GM19328 (cell line): ENCODE measurements around the gene SLC35F1.

Experiments
- ATAC-seq: cut with Tn5 transposase; IDR thresholded peaks from one replicate; pipeline ENCODE4 v1.9.1; 2021; ENCODE audit warnings: mild to moderate bottlenecking, moderate library complexity; ENCODE audit not compliant: unreplicated experiment

The SLC35F1 gene

GRCh38 chr6:118186672-118187567 lies 279.9 kb downstream of the SLC35F1 start:
- peak; percentile 57 for ATAC-seq

- ATAC-seq = peak; percentile 34
Observed at GRCh38 chr6:118187568-118188164, 280.6 kb downstream of the SLC35F1 start.

DNA sequence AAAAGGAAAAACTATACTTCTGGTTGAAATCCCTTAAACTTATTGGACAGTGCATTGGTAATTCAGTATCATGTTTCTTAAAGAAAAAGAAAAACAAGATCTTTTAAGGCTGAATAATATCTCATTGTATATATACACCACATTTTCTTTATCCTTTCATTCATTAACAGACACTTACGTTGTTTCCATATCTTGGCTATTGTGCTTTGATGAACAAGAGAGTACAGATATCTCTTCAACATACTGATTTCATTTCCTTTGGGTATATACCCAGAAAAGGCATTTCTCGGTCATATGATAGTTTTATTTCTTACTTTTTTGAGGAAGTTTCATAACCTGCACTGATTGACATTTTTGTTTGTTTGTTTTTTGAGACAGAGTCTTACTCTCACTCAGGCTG lies 281.5 kb downstream of the SLC35F1 start:
- ATAC-seq = no peak

DNA sequence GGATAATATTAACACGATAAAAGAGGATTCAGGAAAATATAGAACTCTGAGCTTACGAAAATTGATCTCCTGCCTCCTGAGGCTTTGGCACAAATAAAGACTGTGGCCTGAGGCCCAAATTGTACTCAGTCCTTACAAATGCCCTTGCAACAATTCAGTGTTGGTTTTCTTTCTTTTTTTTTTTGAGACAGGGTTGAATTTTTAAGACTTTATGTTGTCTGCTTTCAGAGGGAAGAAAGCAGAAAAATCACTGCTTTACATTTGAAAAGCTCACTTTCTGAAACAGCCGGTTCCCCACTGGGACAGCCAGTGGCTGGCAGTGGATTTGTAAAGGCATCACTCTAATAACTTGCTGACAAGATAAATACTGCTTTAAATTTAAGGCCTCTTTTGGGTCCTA lies 290.5 kb downstream of the SLC35F1 start:
- ATAC-seq = no peak

- no peak for ATAC-seq
Observed at GRCh38 chr6:118198746-118199145, 291.7 kb downstream of the SLC35F1 start.

DNA sequence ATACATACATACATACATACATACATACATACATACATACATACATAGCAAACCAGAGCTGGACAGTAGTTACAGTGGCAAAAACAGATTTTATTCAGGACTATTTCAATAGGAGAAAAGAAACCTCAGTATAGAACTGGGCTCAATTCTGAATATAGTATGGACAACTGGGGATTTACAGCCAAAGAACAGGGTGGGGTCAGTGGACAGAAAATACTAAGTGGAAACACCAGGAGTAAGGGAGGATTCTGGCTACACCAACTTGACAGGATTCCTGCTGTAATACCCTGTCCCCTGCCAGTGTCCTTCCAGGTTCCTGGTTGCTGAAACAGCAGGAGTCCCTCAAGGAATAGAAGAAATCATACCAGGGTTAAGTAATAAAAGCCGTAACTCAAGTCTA lies 293.1 kb downstream of the SLC35F1 start:
- no peak for ATAC-seq

GRCh38 chr6:118202517-118202916 lies 295.5 kb downstream of the SLC35F1 start:
- ATAC-seq = no peak

- no peak for ATAC-seq
Observed at GRCh38 chr6:118203545-118203944, 296.5 kb downstream of the SLC35F1 start.

DNA sequence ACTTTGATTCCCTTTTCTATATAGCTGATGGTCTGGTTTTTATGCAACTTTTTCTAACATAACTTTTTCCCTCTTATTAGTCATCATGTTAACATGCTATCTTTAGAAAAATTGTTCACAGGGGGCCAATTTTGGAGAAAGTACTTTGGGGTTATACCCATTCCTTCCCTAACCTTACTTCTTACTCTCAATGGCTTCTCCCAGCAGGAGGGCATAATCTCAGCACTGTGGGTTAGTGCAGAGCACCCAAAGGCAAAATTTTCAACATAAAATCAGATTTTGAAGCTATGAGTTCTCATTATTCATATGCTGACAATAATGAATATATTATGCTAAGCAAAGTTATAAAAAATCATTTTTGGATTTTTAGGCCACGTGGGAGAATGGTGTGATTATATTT lies 299.2 kb downstream of the SLC35F1 start:
- no peak for ATAC-seq

DNA sequence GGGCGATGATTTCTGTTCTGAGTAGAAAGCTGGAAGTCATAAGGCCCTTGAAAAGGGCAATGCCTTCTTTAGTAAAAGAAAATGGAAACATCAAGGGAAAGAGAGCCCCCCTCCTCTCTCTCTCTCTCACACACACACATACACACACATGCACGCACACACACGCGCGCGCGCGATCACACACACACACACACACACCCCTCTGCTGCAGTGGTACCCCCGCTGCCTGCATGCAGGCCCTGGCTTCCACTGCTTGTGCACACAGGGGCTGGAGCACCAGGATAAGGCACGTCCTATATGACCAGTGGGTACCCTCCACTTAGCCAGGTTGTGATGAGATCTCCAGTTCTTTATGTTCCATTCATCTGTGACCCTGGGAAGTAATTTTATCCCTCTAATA lies 300.9 kb downstream of the SLC35F1 start:
- ATAC-seq = no peak

GRCh38 chr6:118212451-118213173 lies 305.5 kb downstream of the SLC35F1 start:
- no peak for ATAC-seq

- no peak for ATAC-seq
Observed at GRCh38 chr6:118215269-118215668, 308.2 kb downstream of the SLC35F1 start.

GRCh38 chr6:118216751-118217150 lies 309.7 kb downstream of the SLC35F1 start:
- ATAC-seq = no peak

GRCh38 chr6:118218156-118218555 lies 311.1 kb downstream of the SLC35F1 start:
- no peak for ATAC-seq

DNA sequence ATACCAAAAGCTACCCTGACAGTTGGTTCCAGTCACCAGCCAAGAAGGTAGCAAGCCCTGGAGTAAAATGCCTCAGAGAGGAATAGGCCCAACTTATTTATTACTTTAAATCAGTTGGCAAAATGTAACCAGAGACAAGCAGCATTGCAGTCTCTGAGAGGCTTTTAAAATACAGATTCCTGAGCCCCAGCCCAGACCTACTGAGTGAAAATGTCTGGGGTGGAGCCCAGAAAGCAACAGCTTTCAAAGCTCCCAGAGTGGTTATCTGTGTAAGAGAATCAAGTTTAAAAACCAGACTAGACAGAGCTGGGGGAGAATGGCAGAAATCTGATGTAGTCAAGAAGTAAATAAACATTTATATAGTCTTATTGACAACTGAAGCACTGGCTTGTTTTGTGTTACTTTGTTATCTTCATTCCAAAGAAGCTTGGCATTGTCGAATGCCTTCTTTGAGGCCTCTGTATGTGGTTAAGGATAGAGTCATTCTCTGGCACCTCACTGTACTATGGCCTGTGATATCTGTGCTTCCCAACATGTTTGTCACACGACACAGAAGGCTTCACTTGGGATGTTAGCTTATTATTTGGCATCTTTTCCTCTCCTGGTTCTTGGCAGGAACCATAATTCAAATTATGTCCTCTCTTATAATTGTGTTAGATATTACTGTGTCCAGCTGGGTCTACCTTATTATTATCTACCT lies 313.5 kb downstream of the SLC35F1 start:
- ATAC-seq = no peak

DNA sequence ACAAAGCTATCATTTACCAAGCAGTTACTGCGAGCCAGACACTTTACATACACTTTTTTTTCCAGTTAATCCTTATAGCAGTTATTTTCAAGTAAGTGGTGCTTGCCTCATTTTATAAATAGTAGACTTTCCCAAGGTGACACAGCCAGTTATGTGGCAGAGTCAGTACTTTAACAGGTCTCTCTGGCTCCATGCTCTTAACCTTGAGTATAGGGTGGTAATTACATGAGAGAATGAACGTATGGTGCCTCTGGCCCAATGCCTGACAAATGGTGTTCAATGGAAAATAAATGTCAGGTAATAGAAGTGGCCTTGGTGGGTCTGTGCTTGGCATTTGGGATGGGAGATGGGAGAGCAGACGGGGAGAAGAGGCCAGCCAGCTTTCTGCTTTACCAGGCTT lies 316.3 kb downstream of the SLC35F1 start:
- ATAC-seq = no peak

GRCh38 chr6:118228886-118229285 lies 321.8 kb downstream of the SLC35F1 start:
- no peak for ATAC-seq

DNA sequence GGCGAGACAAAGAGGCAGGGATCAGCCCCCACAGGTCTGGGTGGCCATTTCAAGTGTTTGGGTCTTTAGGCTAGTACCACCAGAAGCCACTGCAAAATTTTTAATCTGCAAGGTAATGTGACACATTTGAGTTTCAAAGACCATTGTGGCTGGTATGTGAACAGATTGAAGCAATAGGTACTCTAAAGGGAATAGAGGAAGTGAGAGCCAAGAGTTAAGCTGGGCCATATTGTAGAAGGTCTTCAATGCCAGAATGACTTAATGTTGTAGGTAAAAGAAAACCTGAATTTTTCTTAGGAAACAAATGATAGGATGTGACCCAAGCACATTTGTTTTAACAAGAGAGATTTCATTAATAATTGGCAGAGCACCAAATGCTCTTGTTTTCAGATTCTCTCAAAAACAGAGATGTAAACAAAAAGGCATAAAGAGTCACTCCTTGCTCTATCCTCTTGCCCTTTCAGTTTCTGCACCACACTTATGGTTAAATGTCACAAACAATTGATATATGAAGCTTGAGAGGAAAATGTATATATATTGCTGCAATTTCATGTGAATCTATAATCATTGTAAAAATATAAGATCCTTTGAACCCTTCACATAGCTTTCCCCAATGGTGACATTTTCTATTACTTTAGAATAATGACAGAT lies 333.9 kb downstream of the SLC35F1 start:
- peak; percentile 67 for ATAC-seq

DNA sequence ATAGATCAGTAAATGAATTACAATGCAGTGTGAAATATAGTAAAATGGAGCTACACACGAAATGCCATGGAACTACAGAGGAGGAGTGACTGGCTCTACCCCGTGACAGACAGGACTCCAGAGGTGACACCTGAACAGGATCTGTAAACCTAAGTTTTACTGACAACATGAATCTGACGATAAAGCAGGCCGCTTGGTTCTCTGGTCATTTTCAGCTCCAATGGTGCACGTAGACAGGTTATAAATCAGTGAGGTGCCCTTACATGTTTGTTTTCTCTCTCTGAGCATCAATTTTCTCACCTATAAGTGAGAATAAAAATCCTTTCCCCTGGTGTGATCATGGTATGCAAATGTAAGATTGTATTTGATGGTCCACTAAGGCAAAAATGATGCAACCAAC lies 339.3 kb downstream of the SLC35F1 start:
- no peak for ATAC-seq

DNA sequence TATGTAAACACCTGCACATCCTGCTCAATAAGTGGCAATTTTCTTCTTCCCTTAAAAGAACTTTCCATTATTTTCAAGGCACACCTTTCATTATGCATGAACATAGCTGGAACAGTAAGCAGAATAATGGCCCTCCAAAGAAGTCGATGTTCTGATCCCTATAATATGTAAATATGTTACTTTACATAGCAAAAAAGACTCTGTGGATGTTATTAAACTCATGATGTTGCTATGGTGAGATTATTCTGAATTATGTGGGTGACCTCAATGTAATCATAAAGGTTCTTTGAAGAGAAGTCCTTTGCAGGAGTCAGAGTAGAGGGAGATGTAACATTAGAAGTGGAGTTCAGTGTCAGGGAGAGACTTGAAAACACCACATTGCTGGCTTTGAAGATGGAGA lies 341.1 kb downstream of the SLC35F1 start:
- ATAC-seq = no peak

- no peak for ATAC-seq
Observed at GRCh38 chr6:118249680-118250079, 342.6 kb downstream of the SLC35F1 start.
